ENCODE measurements around the gene ARHGEF40.

The ARHGEF40 gene

DNA sequence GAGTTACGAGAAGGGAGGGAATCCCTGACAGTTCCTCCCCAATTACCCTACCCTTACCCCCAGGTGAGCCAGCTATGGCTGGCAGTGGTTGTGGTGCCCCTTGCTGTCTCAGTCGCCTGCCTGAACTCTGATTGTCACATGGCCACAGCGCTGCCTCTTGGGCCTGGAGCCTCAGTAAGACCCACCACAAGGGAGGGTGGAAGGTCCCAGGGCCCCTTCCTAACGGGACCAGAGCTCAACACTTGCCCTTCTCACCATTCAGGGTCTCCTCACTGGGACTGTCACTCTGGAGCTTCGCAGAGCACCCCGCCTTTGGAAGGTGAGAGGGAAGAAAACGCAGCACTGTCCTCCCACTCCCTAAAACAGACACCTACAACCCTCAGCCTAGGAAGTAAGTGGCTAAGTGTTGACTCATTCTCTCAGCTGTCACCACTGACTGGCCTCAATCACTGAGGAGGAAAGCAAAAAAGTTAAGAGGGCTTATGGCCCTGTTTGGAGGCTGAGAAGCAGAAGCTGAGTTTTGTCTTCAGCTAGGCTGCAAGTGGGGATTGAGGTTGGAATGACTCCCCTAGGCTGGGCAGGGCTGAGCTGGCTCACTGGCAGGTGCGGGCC lies 31.8 kb downstream of the ARHGEF40 start:
- Histone ChIP-seq H3K27ac (ENCODE audit: low read length) (no peak overlapping the region), H3K4me3 (ENCODE audit: low read length) (no peak overlapping the region), H4K20me1 (ENCODE audit: insufficient read depth, low read length) (no peaks in the 10 kb centered on the region)

DNA sequence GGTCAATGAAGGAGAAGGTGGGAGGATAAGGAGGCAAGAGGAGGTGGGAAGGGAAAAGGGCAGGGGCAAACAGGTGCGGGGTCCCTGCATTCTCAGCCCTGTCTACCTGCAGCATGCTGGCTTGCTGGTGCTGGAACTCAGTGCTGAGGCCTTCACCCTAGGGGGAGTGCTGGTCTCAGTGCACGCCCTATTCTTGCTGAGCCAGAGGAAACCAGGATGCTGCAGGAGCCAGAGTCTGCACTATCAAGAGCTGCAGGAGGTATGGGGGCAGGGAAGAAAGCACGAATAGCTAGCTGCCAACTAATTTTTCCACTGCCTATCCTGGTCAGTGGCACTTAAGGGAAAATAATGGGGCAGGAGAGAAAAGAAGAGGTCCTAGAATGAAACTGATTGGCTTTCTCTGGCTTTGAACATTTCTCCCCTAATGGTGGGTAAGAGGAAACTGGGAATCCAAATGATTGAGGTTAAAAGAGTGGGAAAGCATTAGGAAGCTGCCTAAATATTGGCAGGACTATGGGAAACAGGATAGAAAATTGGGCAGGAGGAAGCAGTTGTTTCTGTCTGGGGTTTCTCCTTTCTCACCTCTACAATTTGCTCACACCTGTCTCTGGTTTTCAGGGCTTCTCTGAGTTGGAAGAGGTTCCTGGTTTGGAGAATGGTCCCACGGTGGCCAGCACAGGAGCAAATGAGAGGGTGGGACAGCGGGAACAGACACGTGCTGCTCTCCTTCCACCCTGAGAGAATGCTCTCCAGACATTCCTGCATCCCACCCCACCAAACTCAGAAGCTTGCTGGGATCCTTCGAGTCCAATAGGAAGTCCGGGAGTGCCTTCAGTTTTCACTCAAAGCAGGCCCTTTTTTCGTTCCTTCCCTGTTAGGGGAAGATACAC lies 32.7 kb downstream of the ARHGEF40 start:
- Histone ChIP-seq H3K36me3 (replicated peaks; ENCODE audit: low read depth, low read length) (no peaks in the 10 kb centered on the region), H3K27ac (ENCODE audit: low read length) (0 out of 2 replicates have a peak overlapping the region, but pooled peaks have one; percentile 1), H3K4me2 (ENCODE audit: low read length) (peak overlapping the region; percentile 93), H3K27me3 (ENCODE audit: low read depth, low read length) (no peaks in the 10 kb centered on the region), H3K9ac (ENCODE audit: low read length) (peak overlapping the region; percentile 92), H3K9me3 (ENCODE audit: insufficient read depth, low read length) (no peaks in the 10 kb centered on the region), H4K20me1 (ENCODE audit: insufficient read depth, low read length) (no peaks in the 10 kb centered on the region), H2AFZ (ENCODE audit: low read depth, low read length) (peak overlapping the region; percentile 57), H3K79me2 (ENCODE audit: low read length) (no peaks in the 10 kb centered on the region), H3K4me1 (ENCODE audit: low read length) (peaks cover 37% of the 10 kb centered on the region), H3K4me3 (ENCODE audit: low read length) (peak overlapping the region; percentile 84)
- no peak for TF ChIP-seq EZH2phosphoT487 (IDR thresholded peaks at IDR 0.05; ENCODE audit: low read depth)
- TF ChIP-seq, protein P1, sequence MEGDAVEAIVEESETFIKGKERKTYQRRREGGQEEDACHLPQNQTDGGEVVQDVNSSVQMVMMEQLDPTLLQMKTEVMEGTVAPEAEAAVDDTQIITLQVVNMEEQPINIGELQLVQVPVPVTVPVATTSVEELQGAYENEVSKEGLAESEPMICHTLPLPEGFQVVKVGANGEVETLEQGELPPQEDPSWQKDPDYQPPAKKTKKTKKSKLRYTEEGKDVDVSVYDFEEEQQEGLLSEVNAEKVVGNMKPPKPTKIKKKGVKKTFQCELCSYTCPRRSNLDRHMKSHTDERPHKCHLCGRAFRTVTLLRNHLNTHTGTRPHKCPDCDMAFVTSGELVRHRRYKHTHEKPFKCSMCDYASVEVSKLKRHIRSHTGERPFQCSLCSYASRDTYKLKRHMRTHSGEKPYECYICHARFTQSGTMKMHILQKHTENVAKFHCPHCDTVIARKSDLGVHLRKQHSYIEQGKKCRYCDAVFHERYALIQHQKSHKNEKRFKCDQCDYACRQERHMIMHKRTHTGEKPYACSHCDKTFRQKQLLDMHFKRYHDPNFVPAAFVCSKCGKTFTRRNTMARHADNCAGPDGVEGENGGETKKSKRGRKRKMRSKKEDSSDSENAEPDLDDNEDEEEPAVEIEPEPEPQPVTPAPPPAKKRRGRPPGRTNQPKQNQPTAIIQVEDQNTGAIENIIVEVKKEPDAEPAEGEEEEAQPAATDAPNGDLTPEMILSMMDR (IDR thresholded peaks at IDR 0.05; ENCODE audit: low read depth, low read length): no peak

More for the DNA sequence above, 31.8 kb downstream of the ARHGEF40 start:
- Histone ChIP-seq H3K36me3 (replicated peaks; ENCODE audit: low read depth, low read length) (no peaks in the 10 kb centered on the region), H3K4me1 (ENCODE audit: low read length) (peaks cover 37% of the 10 kb centered on the region), H2AFZ (ENCODE audit: low read depth, low read length) (no peak overlapping the region), H3K4me2 (ENCODE audit: low read length) (no peak overlapping the region), H3K27me3 (ENCODE audit: low read depth, low read length) (no peaks in the 10 kb centered on the region), H3K9me3 (ENCODE audit: insufficient read depth, low read length) (no peaks in the 10 kb centered on the region), H3K9ac (ENCODE audit: low read length) (no peak overlapping the region), H3K79me2 (ENCODE audit: low read length) (no peaks in the 10 kb centered on the region)
- TF ChIP-seq, protein P1 (IDR thresholded peaks at IDR 0.05; ENCODE audit: low read depth, low read length): no peak
- TF ChIP-seq EZH2phosphoT487 (IDR thresholded peaks at IDR 0.05; ENCODE audit: low read depth): no peak

DNA sequence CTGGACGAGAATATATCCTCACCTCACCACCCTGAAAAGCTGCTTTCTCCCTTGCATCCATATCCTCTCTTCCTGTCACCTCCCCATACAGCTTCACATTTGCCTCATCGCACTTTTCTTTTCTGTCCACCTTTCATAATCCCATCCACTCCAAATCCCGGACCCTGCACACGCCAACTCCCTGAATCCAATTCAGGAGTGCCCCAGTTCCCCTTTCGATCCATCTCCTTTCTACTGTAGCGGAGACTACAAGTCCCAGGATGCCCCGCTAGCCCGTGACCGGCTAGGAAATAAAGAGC lies 33.3 kb downstream of the ARHGEF40 start:
- Histone ChIP-seq H3K27ac (ENCODE audit: low read length) (peak overlapping the region; percentile 1; the same call in 1 of the 2 replicates), H2AFZ (ENCODE audit: low read depth, low read length) (peak overlapping the region; percentile 57), H3K4me1 (ENCODE audit: low read length) (peaks cover 43% of the 10 kb centered on the region), H3K79me2 (ENCODE audit: low read length) (no peaks in the 10 kb centered on the region), H3K9me3 (ENCODE audit: insufficient read depth, low read length) (no peaks in the 10 kb centered on the region), H3K27me3 (ENCODE audit: low read depth, low read length) (no peaks in the 10 kb centered on the region), H3K9ac (ENCODE audit: low read length) (peak overlapping the region; percentile 92), H4K20me1 (ENCODE audit: insufficient read depth, low read length) (no peaks in the 10 kb centered on the region), H3K4me3 (ENCODE audit: low read length) (peak overlapping the region; percentile 84), H3K36me3 (replicated peaks; ENCODE audit: low read depth, low read length) (no peaks in the 10 kb centered on the region), H3K4me2 (ENCODE audit: low read length) (peak overlapping the region; percentile 93)
- no peak for TF ChIP-seq EZH2phosphoT487 (IDR thresholded peaks at IDR 0.05; ENCODE audit: low read depth)

DNA sequence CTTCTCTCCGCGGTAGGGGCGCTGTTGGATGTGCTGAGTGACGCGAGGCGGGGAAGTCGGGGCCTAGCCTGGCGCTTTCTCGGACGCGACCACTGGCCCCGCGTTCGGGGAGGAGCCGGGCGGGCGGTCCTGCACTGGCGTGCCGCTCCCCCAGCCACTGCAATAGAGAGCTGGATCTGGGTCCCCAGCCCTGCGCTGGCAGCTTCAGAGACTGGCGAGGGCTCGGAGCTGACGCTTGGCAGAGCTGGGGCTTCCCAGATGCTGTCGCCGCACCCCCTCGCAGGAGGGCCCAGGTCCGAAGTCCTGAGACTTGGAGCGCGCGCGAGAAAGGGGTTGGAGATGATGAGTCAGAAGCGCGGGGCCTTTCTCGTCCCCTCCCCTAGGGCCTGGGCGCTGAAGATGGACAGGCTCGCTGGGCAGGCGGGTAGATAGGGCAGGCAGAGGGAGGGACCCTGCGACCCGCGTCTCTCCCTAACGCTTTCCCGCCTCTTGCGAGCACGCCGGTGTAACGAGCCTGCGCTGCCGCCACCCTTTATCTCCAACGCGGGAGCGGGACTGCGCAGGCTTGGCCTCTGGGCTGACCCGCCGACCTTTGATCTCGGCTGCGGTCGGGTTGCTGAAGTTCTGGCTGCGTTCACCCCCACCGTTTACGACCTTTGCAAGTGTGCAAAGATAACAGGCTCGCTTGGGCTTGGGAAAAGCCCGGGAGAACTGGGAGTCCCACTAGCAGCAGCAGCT lies 33.8 kb downstream of the ARHGEF40 start:
- H3K4me1 ChIP-seq (ENCODE audit: low read length): peaks cover 48% of the 10 kb centered on the region
- H3K27me3 ChIP-seq (ENCODE audit: low read depth, low read length): no peaks in the 10 kb centered on the region
- peak overlapping the region; percentile 84 for H3K4me3 ChIP-seq (ENCODE audit: low read length)
- TF ChIP-seq, protein P1 (IDR thresholded peaks at IDR 0.05; ENCODE audit: low read depth, low read length): peak; percentile 63; the same call in 1 of the 2 replicates
- no peak for TF ChIP-seq EZH2phosphoT487 (IDR thresholded peaks at IDR 0.05; ENCODE audit: low read depth)
- peak overlapping the region; percentile 93 for H3K4me2 ChIP-seq (ENCODE audit: low read length)
- H3K27ac ChIP-seq (ENCODE audit: low read length): peak overlapping the region; percentile 68
- H4K20me1 ChIP-seq (ENCODE audit: insufficient read depth, low read length): no peaks in the 10 kb centered on the region
- H3K9ac ChIP-seq (ENCODE audit: low read length): peak overlapping the region; percentile 92
- no peak overlapping the region; the same call in 1 of the 2 replicates for H2AFZ ChIP-seq (ENCODE audit: low read depth, low read length)
- no peaks in the 10 kb centered on the region for H3K9me3 ChIP-seq (ENCODE audit: insufficient read depth, low read length)
- H3K79me2 ChIP-seq (ENCODE audit: low read length): no peaks in the 10 kb centered on the region
- no peaks in the 10 kb centered on the region for H3K36me3 ChIP-seq (replicated peaks; ENCODE audit: low read depth, low read length)
